Heart left ventricle (tissue), 16 donors: ENCODE data around the gene WDR7. TPM values are rescaled to one million over a fixed set of nuclear protein-coding genes. Genes with fewer than 3 reads are reported as not detected.

Experiments used
- ATAC-seq, 4 donors: fragments of 200-7000 bp; cut with Tn5 transposase; one replicate each; pipeline ENCODE4 v1.9.1; 2020 to 2022; ENCODE audit warnings: moderate library complexity in 4 of 4, mild to moderate bottlenecking in 3 of 4, moderate number of reproducible peaks in 1 of 4
- DNase-seq, 5 donors: peaks; one replicate each; pipeline ENCODE4 v3.0.0-alpha.2; 2020
- H3K27ac ChIP-seq, 12 donors: fragments of 200-600 bp; sonication (generic) in 4 of 12; one replicate each; pipeline versions ENCODE4 v1.5.0 to v1.8.0; 2016 to 2022; ENCODE audit warnings: mild to moderate bottlenecking in 2 of 12
- H3K27me3 ChIP-seq, 9 donors: fragments of 200-600 bp; sonication (generic) in 2 of 9; one replicate each; pipeline versions ENCODE4 v1.5.1 to v1.8.0; 2016 to 2022; ENCODE audit warnings: mild to moderate bottlenecking in 3 of 9
- H3K36me3 ChIP-seq, 9 donors: fragments of 200-600 bp; sonication (generic) in 2 of 9; one replicate each; pipeline versions ENCODE4 v1.5.0 to v1.8.0; 2018 to 2022; ENCODE audit warnings: mild to moderate bottlenecking in 2 of 9
- H3K4me1 ChIP-seq, 12 donors: fragments of 200-600 bp; sonication (generic) in 4 of 12; one replicate each; pipeline versions ENCODE4 v1.5.0 to v1.8.0; 2016 to 2022; ENCODE audit warnings: mild to moderate bottlenecking in 3 of 12
- H3K4me3 ChIP-seq, 12 donors: fragments of 200-600 bp; sonication (generic) in 4 of 12; one replicate each; pipeline versions ENCODE4 v1.5.0 to v1.8.0; 2017 to 2022; ENCODE audit warnings: mild to moderate bottlenecking in 9 of 12, moderate library complexity in 4 of 12
- H3K9me3 ChIP-seq, 12 donors: fragments of 200-600 bp; sonication (generic) in 4 of 12; one replicate each; pipeline versions ENCODE4 v1.5.0 to v1.8.0; 2016 to 2022; ENCODE audit warnings: mild to moderate bottlenecking in 1 of 12
- POLR2A ChIP-seq, 2 donors: fragments of 450-650 bp; IDR thresholded peaks; one replicate each; pipeline ENCODE4 v1.6.1; 2017; ENCODE audit warnings: antibody characterized with exemption in 2 of 2, mild to moderate bottlenecking in 2 of 2, moderate library complexity in 2 of 2
- WGBS, 4 donors: extraction: QIAGEN DNeasy Blood & Tissue Kit in 2 of 4; methylation state at CpG; one replicate each; pipeline versions ENCODE4 v1.1.5 to v1.1.7; 2013 to 2018; 5-methylcytosine and 5-hydroxymethylcytosine counted together
- intact Hi-C, 10 donors: fragments of 100-400 bp; cut with DNase I; formaldehyde crosslinking; loops; one replicate each; pipeline versions ENCODE4 v1.11.1 to v1.14.2; 2022
- polyA plus RNA-seq, 2 donors: library from polyadenylated mRNA; stranded (reverse); fragments of 200-250 nt; gene quantifications; one replicate each; pipeline ENCODE4 v1.2.3, GENCODE V29; 2013
- total RNA-seq, 9 donors: library from RNA; depleted of rRNA in 2 of 9; stranded (reverse); fragments of >200 nt in 2 of 9; fragmentation: NEBNext Ultra II Directional in 3 of 9; extraction: Animal tissue kit (Norgen Biotek cat#: 25700) in 3 of 9; gene quantifications; one replicate each; pipeline versions ENCODE4 v1.1.0 to v1.2.4, GENCODE V29; 2016 to 2023
- TF ChIP-seq, protein P1 (sequence below), 12 donors: fragments of 200-600 bp; sonication (generic) in 4 of 12; IDR thresholded peaks; one replicate each; pipeline versions ENCODE4 v1.5.0 to v1.8.0; 2018 to 2022; ENCODE audit warnings: antibody characterized with exemption in 12 of 12, mild to moderate bottlenecking in 5 of 12
- donor health status: ischemic (EF 13 %, LVEDD 7.1; RV severe dilation, severe dysfunction).
- donor health status: healthy with polysubstance abuse.
- donor health status: DM: no; HTN: yes; CAD: no.
- donor health status: DM: no; HTN: no; CAD: no.
- donor health status: ischemic (EF 25% LVEDD 6.9; RV normal size, moderate dysfunction).
- donor health status: ischemic (EF 25% LVEDD 5.7; RV mildly dilated, moderate dysfunction).
- donor health status: healthy.
- donor health status: DM: yes; HTN: yes; CAD: no.
- donor health status: ischemic (EF 35%, LVEDD 5.7; RV mildly dilated, moderate dysfunction).
- donor health status: nonischemic (EF 11% LVEDD 7.7; RV severe dilation, severe dysfunction).
- donor health status: DM: yes; HTN: yes; CAD: no.
- donor health status: PGD.
- donor health status: ischemic (EF 29% LVEDD 5.4; RV normal size, mild dysfunction).
- donor health status: nonischemic (EF 23%, LVEDD 6.1; RV moderate dilation, normal function).

Gene WDR7
- total and polyA plus RNA-seq, 11 donors = 4.3 to 33.6 (median 26.6) TPM

DNA sequence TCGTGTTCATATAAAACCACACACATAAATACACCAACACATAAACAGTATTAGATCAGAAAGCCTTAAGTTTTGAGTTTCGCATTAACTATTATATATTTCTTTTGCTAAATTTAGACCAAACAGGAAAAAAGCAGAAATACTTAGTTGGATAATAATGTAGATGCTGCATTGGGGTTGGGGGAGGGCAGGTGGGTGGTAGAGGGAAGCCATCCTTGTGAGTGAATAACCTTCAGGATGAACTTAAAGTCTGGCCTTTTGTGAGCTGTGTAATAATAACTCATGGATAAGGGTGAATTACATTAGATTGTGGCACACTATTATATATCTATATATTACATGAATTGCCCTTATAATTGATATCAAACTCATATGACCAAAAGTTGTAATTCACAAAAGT is 174.7 kb downstream of the WDR7 start:
- WGBS, 4 donors = 84 to 95% (median 87%) methylated on average over 2 of the region's 2 CpGs
- intact Hi-C loops = no loop called here
- Histone ChIP-seq H3K4me1 (peaks cover 0 to 11% (median 0%) of the 10 kb centered on the region in 12 donors), H3K27me3 (no peaks in the 10 kb centered on the region), H3K27ac (peak overlapping the region in 1 of 12 donors; percentile 53), H3K4me3 (no peak overlapping the region), H3K9me3 (no peaks in the 10 kb centered on the region), H3K36me3 (peaks cover 0 to 12% (median 0%) of the 10 kb centered on the region in 9 donors)
- ATAC-seq (no peak), DNase-seq (no peak)
- TF ChIP-seq POLR2A (IDR thresholded peaks at IDR 0.05) = no peak
- TF ChIP-seq, protein P1, sequence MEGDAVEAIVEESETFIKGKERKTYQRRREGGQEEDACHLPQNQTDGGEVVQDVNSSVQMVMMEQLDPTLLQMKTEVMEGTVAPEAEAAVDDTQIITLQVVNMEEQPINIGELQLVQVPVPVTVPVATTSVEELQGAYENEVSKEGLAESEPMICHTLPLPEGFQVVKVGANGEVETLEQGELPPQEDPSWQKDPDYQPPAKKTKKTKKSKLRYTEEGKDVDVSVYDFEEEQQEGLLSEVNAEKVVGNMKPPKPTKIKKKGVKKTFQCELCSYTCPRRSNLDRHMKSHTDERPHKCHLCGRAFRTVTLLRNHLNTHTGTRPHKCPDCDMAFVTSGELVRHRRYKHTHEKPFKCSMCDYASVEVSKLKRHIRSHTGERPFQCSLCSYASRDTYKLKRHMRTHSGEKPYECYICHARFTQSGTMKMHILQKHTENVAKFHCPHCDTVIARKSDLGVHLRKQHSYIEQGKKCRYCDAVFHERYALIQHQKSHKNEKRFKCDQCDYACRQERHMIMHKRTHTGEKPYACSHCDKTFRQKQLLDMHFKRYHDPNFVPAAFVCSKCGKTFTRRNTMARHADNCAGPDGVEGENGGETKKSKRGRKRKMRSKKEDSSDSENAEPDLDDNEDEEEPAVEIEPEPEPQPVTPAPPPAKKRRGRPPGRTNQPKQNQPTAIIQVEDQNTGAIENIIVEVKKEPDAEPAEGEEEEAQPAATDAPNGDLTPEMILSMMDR (IDR thresholded peaks at IDR 0.05) = no peak

DNA sequence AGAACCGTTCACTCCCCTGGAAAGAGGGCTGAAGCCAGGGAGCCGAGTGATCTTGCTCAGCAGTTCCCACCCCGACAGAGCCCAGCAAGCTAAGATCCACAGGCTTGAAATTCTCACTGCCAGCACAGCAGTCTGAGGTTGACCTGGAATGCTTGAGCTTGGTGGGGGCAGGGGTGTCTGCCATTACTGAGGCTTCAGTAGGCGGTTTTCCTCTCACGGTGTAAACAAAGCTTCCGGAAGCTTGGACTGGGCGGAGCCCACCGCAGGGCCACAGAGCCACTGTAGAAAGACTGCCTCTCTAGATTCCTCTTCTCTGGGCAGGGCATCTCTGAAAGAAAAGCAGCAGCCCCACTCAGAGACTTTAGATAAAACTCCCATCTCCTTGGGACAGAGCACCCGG is 180.8 kb downstream of the WDR7 start:
- ATAC-seq (no peak), DNase-seq (no peak)
- 89 to 93% (median 91%) methylated on average over 5 to 9 of the region's 9 CpGs for WGBS, 4 donors
- Histone ChIP-seq H3K36me3 (peaks cover 0 to 3% (median 0%) of the 10 kb centered on the region in 9 donors), H3K27ac (no peak overlapping the region), H3K27me3 (no peaks in the 10 kb centered on the region), H3K4me1 (no peaks in the 10 kb centered on the region), H3K9me3 (no peaks in the 10 kb centered on the region), H3K4me3 (no peak overlapping the region)
- intact Hi-C loops = no loop called here
- TF ChIP-seq, protein P1 (IDR thresholded peaks at IDR 0.05) = no peak
- TF ChIP-seq POLR2A (IDR thresholded peaks at IDR 0.05) = no peak

DNA sequence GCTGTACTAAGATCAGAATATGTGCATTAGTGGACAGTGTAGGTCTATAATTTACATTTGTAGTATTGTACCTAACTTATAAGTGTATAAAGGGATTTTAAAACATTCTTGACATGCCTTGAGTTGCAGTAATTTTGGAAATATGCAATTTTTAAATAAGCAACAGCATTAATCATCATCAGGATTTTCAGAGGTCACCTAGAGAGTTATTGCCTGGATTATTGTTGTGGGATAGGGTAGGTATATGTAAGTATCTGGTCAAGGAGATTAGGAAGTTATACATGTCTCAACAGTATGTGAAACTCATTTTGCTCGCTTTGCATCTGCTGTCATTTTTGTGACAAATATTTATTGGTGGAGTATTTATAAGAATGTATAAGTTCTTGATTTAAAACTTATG is 184.2 kb downstream of the WDR7 start:
- H3K36me3 ChIP-seq = peaks cover 0 to 7% (median 0%) of the 10 kb centered on the region in 9 donors
- intact Hi-C loops = no loop called here
- H3K4me1 ChIP-seq = no peaks in the 10 kb centered on the region
- TF ChIP-seq, protein P1 (IDR thresholded peaks at IDR 0.05) = no peak
- TF ChIP-seq POLR2A (IDR thresholded peaks at IDR 0.05) = no peak
- no peaks in the 10 kb centered on the region for H3K27me3 ChIP-seq
- no peak for ATAC-seq
- H3K4me3 ChIP-seq = no peak overlapping the region
- no peaks in the 10 kb centered on the region for H3K9me3 ChIP-seq
- WGBS, 4 donors = 93 to 99% (median 98%) methylated on average over 1 of the region's 1 CpG
- H3K27ac ChIP-seq = no peak overlapping the region
- no peak for DNase-seq

DNA sequence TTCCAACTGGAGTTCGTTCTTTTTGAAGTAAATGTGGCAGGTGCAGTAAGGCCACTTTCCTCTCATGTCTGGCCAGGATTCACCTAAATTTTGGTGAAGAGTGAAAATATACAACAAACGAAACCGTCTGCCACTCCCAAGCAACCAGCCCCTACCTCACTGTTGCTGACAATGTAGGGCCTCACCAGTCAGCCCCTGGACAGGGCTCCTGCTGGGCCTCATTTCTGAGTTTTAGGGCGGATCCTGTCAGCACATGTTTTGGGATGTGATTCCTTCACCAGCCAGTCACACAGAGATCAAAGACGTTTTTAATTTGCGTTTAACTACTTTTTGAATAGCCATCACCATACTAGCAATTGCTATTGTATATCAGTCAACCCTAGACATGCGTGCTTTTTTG is 185.0 kb downstream of the WDR7 start:
- no peak for ATAC-seq
- H3K4me3 ChIP-seq = no peak overlapping the region
- no peaks in the 10 kb centered on the region for H3K27me3 ChIP-seq
- intact Hi-C loops = no loop called here
- no peak for DNase-seq
- TF ChIP-seq, protein P1 (IDR thresholded peaks at IDR 0.05) = no peak
- no peak for TF ChIP-seq POLR2A (IDR thresholded peaks at IDR 0.05)
- no peaks in the 10 kb centered on the region for H3K9me3 ChIP-seq
- H3K4me1 ChIP-seq = no peaks in the 10 kb centered on the region
- 81 to 89% (median 85%) methylated on average over 7 of the region's 7 CpGs for WGBS, 4 donors
- H3K36me3 ChIP-seq = peaks cover 0 to 7% (median 0%) of the 10 kb centered on the region in 9 donors
- no peak overlapping the region for H3K27ac ChIP-seq
